ENCODE results near the gene SLC22A31. TPM values are rescaled to one million over a fixed set of nuclear protein-coding genes. Genes with fewer than 3 reads are reported as not detected.

SLC22A31 gene
- total RNA-seq, 1 experiment from 2014 or later = not detected

- ChIA-PET CTCF (interaction anchor here (0.7 to 1.7 kb wide), 6 partner anchors 22 to 849 kb away, joined by 3 to 7 read pairs (median 4); no protein-coding TSS in a partner anchor), POLR2A (interaction anchor here (0.7 to 2.2 kb wide), 12 partner anchors 11 to 646 kb away, joined by 3 to 13 read pairs (median 4); partner anchors contain the start of genes APRT and ZC3H18)
- H3K27ac Mint-ChIP-seq (ENCODE audit: low read depth, unreplicated experiment) = peak overlapping the region; percentile 47
- no TSS peak for BruUV-seq (replicated peaks)
- peak; percentile 70 for TF ChIP-seq CTCF (IDR thresholded peaks at IDR 0.05; ENCODE audit: unreplicated experiment)
- peak overlapping the region; percentile 88 for H3K4me3 Mint-ChIP-seq (ENCODE audit: unreplicated experiment)
- H3K9me3 Mint-ChIP-seq (ENCODE audit: unreplicated experiment) = no peaks in the 10 kb centered on the region
- peaks cover 6% of the 10 kb centered on the region for H3K4me1 Mint-ChIP-seq (ENCODE audit: insufficient read depth, unreplicated experiment)
- intact Hi-C loops (cut with micrococcal nuclease) = loop anchor here (1.0 kb wide), 2 partner anchors 163 to 404 kb away; no protein-coding TSS in a partner anchor
- peaks cover 5% of the 10 kb centered on the region for H3K36me3 Mint-ChIP-seq (ENCODE audit: insufficient read depth, unreplicated experiment)
- peak; percentile 80 for DNase-seq (ENCODE audit: unreplicated experiment)
- no peaks in the 10 kb centered on the region for H3K27me3 Mint-ChIP-seq (ENCODE audit: insufficient read depth, unreplicated experiment)
Observed at GRCh38 chr16:89216315-89217137, 16.2 kb upstream of the SLC22A31 start.

GRCh38 chr16:89210904-89211515 is 10.7 kb upstream of the SLC22A31 start:
- H3K36me3 Mint-ChIP-seq (ENCODE audit: insufficient read depth, unreplicated experiment) = no peaks in the 10 kb centered on the region
- no peak for TF ChIP-seq CTCF (IDR thresholded peaks at IDR 0.05; ENCODE audit: unreplicated experiment)
- no peaks in the 10 kb centered on the region for H3K9me3 Mint-ChIP-seq (ENCODE audit: unreplicated experiment)
- no peaks in the 10 kb centered on the region for H3K27me3 Mint-ChIP-seq (ENCODE audit: insufficient read depth, unreplicated experiment)
- no TSS peak for BruUV-seq (replicated peaks)
- intact Hi-C loops (cut with micrococcal nuclease) = no loop called here
- CTCF ChIA-PET = interaction anchor here (0.6 kb wide), 2 partner anchors 38 to 171 kb away, joined by 3 read pairs; no protein-coding TSS in a partner anchor
- H3K4me3 Mint-ChIP-seq (ENCODE audit: unreplicated experiment) = no peak overlapping the region
- no peak for DNase-seq (ENCODE audit: unreplicated experiment)
- no peak overlapping the region for H3K27ac Mint-ChIP-seq (ENCODE audit: low read depth, unreplicated experiment)
- POLR2A ChIA-PET = interaction anchor here (2.0 kb wide), 1 partner anchor 399 kb away, joined by 5 read pairs; the partner anchor contains the start of gene APRT
- H3K4me1 Mint-ChIP-seq (ENCODE audit: insufficient read depth, unreplicated experiment) = no peaks in the 10 kb centered on the region

GRCh38 chr16:89210165-89210903 is 10.0 kb upstream of the SLC22A31 start:
- H3K27me3 Mint-ChIP-seq (ENCODE audit: insufficient read depth, unreplicated experiment) = no peaks in the 10 kb centered on the region
- intact Hi-C loops (cut with micrococcal nuclease) = no loop called here

More at GRCh38 chr16:89210165-89210903, 10.0 kb upstream of the SLC22A31 start:
- no peaks in the 10 kb centered on the region for H3K36me3 Mint-ChIP-seq (ENCODE audit: insufficient read depth, unreplicated experiment)
- no peak overlapping the region for H3K4me3 Mint-ChIP-seq (ENCODE audit: unreplicated experiment)
- POLR2A ChIA-PET = interaction anchor here (2.0 kb wide), 1 partner anchor 398 kb away, joined by 5 read pairs; the partner anchor contains the start of gene APRT
- no peak overlapping the region for H3K27ac Mint-ChIP-seq (ENCODE audit: low read depth, unreplicated experiment)
- H3K4me1 Mint-ChIP-seq (ENCODE audit: insufficient read depth, unreplicated experiment) = no peaks in the 10 kb centered on the region
- no TSS peak for BruUV-seq (replicated peaks)
- CTCF ChIA-PET = no interaction called here
- TF ChIP-seq CTCF (IDR thresholded peaks at IDR 0.05; ENCODE audit: unreplicated experiment) = no peak
- no peaks in the 10 kb centered on the region for H3K9me3 Mint-ChIP-seq (ENCODE audit: unreplicated experiment)
- DNase-seq (ENCODE audit: unreplicated experiment) = no peak
